ENCODE results near the gene LPCAT1.

Gene LPCAT1

DNA sequence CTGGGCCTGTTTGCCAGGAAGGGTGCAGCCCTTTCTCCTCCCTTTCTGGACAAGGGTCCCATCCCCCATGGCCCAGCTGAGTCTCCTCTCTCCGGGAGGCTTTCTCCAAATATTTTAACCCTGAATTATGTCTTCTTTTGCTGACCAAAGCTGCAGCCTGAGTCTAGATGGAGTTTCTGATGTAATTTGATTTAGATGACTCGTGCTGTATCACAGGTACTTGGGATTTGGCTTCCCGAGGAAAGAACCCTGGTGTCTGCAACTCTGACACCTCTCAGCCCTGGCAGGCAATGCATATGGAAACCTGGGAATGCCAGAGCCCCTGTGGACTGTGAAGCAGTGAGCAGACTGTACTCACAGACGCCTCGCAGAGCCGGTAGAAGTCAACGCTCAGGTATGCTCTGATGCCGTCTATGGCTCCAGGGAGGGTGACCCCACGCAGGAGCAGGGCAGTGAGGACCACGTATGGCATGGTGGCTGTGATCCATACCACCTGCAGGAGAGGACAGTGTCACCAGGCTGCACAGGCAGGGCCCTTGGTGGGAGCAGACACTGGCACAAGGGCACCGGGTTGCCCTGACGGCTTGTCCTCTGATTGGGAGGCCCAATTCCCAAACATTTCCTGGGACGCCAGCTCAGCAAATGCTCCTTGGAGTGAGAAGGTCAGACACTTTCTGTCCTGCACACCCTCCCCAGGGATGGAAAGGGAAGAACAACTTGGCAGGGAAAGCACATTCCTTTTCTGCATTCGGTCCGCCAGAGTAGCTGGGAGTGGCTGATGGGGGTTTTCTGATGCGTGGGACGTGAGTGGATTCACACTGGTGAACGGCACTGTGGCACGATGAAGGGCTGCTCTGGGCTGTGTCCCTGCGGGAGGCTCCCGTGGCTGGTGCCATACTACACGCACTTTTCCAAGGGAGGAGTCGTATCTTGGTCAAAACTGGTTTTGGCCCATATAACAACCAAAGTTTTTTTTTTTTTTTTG lies 103.3 kb downstream of the LPCAT1 start:
- no peak for TF ChIP-seq CTCF (IDR thresholded peaks at IDR 0.05; ENCODE audit: low read depth, low read length)
- H3K4me3 ChIP-seq (replicated peaks in 1 of 2; ENCODE audit: low read depth in 2 of 2, low read length in 2 of 2): no peak overlapping the region
- peak in 1 of 2 donors; percentile 18 for DNase-seq (ENCODE audit: low read depth in 2 of 2)

DNA sequence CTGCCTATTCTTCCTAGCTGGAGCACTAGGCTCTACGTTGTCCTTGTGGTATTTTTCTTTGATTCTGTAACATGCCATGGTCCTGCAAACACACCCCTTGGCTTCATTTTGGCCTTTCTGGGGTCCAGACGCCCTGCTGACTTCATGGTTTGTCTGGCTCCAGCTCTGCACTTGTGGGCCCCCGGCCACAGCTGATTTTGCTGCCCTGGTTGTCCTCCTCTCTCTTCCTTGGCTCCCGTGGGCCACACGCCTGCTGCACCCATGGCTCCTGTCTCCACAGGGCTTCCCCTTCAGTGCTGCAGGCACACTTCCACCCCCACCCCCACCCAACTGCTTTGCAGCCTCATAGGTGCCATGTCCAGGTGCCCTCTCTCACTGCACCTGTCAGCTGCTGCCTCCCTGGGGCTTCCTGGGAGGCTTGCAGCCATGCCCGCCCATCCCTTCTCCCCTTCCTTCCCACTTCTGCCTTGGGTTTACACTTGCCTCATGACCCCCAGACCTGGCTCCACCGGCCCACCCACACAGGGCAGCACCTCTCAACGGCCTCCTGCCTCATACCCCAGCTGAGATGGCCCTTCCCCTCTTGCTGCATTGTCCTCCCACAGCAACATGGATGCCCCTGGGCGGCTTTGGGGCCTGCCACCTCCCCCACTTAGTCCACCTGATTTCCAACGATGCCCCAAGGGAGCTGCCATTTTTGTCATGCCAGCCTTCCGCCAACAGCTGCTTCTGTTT lies 104.1 kb downstream of the LPCAT1 start:
- DNase-seq (ENCODE audit: low read depth in 2 of 2): no peak
- no peak for TF ChIP-seq CTCF (IDR thresholded peaks at IDR 0.05; ENCODE audit: low read depth, low read length)
- no peak overlapping the region for H3K4me3 ChIP-seq (replicated peaks in 1 of 2; ENCODE audit: low read depth in 2 of 2, low read length in 2 of 2)

GRCh38 chr5:1418921-1419280 lies 104.9 kb downstream of the LPCAT1 start:
- TF ChIP-seq CTCF (IDR thresholded peaks at IDR 0.05; ENCODE audit: low read depth, low read length): no peak
- no peak for DNase-seq (ENCODE audit: low read depth in 2 of 2)
- H3K4me3 ChIP-seq (replicated peaks in 1 of 2; ENCODE audit: low read depth in 2 of 2, low read length in 2 of 2): no peak overlapping the region

- TF ChIP-seq CTCF (IDR thresholded peaks at IDR 0.05; ENCODE audit: low read depth, low read length): no peak
- H3K4me3 ChIP-seq (replicated peaks in 1 of 2; ENCODE audit: low read depth in 2 of 2, low read length in 2 of 2): no peak overlapping the region
- DNase-seq (ENCODE audit: low read depth in 2 of 2): no peak
Measured at GRCh38 chr5:1418238-1418920, 105.4 kb downstream of the LPCAT1 start.

GRCh38 chr5:1417586-1418225 lies 106.1 kb downstream of the LPCAT1 start:
- no peak for DNase-seq (ENCODE audit: low read depth in 2 of 2)
- no peak for TF ChIP-seq CTCF (IDR thresholded peaks at IDR 0.05; ENCODE audit: low read depth, low read length)
- no peak overlapping the region for H3K4me3 ChIP-seq (replicated peaks in 1 of 2; ENCODE audit: low read depth in 2 of 2, low read length in 2 of 2)

GRCh38 chr5:1416856-1417469 lies 106.8 kb downstream of the LPCAT1 start:
- no peak for DNase-seq (ENCODE audit: low read depth in 2 of 2)
- no peak overlapping the region for H3K4me3 ChIP-seq (replicated peaks in 1 of 2; ENCODE audit: low read depth in 2 of 2, low read length in 2 of 2)
- TF ChIP-seq CTCF (IDR thresholded peaks at IDR 0.05; ENCODE audit: low read depth, low read length): no peak
